HG03060 (cell line): Measurements from ENCODE around the gene RASAL3.
"Not testable (repeated sequence)": the region's sequence is repeated elsewhere in the genome, so short reads cannot be mapped to it uniquely, and the experiment has no call there.

ENCODE experiments used
- ATAC-seq: cut with Tn5 transposase; IDR thresholded peaks from one replicate; pipeline ENCODE4 v1.9.1; 2021; ENCODE audit warnings: low read depth, moderate number of reproducible peaks; ENCODE audit not compliant: unreplicated experiment

RASAL3 gene

GRCh38 chr19:15475169-15475568, 10.8 kb upstream of the RASAL3 start:
- no peak for ATAC-seq

- not testable (repeated sequence) for ATAC-seq
Measured at GRCh38 chr19:15473821-15474220, 9.5 kb upstream of the RASAL3 start.

GRCh38 chr19:15471639-15472101, 7.3 kb upstream of the RASAL3 start:
- no peak for ATAC-seq

GRCh38 chr19:15469513-15470297, 5.4 kb upstream of the RASAL3 start:
- ATAC-seq = no peak

GRCh38 chr19:15468675-15469512, 4.5 kb upstream of the RASAL3 start:
- ATAC-seq = no peak

- ATAC-seq = no peak
Measured at GRCh38 chr19:15467734-15468214, 3.4 kb upstream of the RASAL3 start.

GRCh38 chr19:15466851-15467733, 2.7 kb upstream of the RASAL3 start:
- ATAC-seq = peak; percentile 35

- ATAC-seq = no peak
Measured at GRCh38 chr19:15463861-15464371, 428 bp downstream of the RASAL3 start.

GRCh38 chr19:15461694-15462093, 2.6 kb downstream of the RASAL3 start:
- no peak for ATAC-seq

GRCh38 chr19:15457701-15458484, 6.5 kb downstream of the RASAL3 start:
- no peak for ATAC-seq

- no peak for ATAC-seq
Measured at GRCh38 chr19:15456871-15457700, 7.3 kb downstream of the RASAL3 start.

- no peak for ATAC-seq
Measured at GRCh38 chr19:15456441-15456840, 7.9 kb downstream of the RASAL3 start.

GRCh38 chr19:15455996-15456395, 8.3 kb downstream of the RASAL3 start:
- no peak for ATAC-seq

- ATAC-seq = no peak
Measured at GRCh38 chr19:15453906-15454860, 10.2 kb downstream of the RASAL3 start.

GRCh38 chr19:15453091-15453578, 11.2 kb downstream of the RASAL3 start:
- no peak for ATAC-seq

GRCh38 chr19:15452111-15453047, 12.0 kb downstream of the RASAL3 start:
- ATAC-seq = no peak
